ENCODE results near the gene LANCL2.
A peak's percentile ranks its signal among the peaks of the same experiment; 100 is the strongest.

DNA sequence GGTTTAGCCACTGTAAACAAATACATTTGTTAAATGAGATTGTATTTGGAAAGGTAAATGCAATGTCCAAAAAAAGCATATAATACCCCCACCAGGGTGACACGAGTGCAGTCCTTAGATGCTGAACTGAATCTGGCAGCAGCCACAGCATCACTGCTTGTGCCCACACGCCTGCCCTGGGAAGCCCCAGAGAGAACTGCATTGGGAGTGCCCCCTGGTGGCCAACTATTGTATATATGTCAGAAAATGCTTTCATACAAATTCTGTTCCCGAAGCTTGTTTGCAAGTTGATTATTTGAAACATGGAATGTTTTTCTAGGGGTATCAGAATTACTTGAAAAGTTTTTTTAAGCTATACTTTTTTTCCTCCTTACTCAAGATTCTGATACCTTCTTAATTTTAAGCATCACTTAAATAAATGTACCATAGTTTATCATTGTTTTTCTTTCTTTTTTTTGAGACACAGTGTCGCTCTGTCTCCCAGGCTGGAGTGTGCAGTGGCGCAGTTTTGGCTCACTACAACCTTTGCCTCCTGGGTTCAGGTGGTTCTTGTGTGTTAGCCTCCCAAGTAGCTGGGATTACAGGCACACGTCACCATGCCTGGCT is 50.1 kb downstream of the LANCL2 start:
- TF ChIP-seq CTCF (IDR thresholded peaks at IDR 0.05; ENCODE audit: borderline replicate concordance, extremely low read depth, low read length, poor library complexity, severe bottlenecking) (peak; percentile 76), EZH2 (IDR thresholded peaks at IDR 0.05; ENCODE audit: borderline replicate concordance, low read depth, low read length, severe bottlenecking) (no peak)

Measured in DND-41 (cell line).